ENCODE measurements around the gene PTRHD1.

DNA sequence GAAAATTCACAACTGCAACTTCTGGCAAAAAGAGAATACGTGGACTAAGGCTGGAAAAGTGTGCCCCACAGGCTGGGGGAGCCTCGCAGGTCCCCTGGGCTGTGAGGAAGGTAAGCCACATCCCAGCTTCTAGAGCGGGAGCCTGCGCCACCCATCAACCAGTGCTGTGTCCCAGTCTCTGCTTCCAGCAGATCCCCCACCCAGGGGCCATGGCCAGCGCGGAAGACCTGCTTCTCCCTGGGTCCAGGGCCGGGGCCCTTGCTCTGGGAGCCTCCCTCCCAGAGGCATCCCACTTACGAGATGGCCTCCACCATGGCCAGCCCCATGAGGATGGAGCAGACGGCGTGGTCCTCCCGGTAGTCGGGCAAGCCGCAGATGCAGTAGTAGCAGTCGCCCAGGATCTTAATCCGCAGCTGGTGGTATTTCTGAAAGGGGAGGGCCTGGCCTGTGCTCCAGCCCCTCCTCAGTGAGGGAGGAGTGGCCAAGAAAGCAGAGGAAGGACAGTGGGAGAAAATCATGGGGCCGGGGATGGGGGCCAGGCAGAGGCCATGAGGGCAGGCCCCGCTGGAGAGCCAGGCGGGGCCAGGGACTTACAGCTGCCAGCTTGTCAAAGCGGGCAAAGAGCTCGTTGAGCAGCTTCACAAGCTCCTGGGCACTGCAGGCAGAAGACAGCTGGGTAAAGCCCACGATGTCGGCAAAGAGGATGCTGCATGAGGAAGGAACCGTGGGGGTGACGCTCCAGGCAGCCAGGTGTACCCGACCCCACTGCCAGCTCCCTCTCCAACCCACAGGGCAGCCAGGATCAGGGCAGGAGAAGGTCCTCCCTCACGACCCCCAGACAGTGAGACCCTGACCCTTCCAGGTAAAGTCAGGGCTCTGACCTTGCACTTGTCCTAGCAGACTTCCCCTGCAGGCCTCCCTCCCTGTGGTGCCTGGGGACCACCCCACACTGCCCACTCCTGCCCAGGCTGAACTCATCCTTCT lies 48.1 kb upstream of the PTRHD1 start:
- TF ChIP-seq POLR2AphosphoS5 (IDR thresholded peaks at IDR 0.05; ENCODE audit: low read length) = no peak
- TF ChIP-seq, protein P1, sequence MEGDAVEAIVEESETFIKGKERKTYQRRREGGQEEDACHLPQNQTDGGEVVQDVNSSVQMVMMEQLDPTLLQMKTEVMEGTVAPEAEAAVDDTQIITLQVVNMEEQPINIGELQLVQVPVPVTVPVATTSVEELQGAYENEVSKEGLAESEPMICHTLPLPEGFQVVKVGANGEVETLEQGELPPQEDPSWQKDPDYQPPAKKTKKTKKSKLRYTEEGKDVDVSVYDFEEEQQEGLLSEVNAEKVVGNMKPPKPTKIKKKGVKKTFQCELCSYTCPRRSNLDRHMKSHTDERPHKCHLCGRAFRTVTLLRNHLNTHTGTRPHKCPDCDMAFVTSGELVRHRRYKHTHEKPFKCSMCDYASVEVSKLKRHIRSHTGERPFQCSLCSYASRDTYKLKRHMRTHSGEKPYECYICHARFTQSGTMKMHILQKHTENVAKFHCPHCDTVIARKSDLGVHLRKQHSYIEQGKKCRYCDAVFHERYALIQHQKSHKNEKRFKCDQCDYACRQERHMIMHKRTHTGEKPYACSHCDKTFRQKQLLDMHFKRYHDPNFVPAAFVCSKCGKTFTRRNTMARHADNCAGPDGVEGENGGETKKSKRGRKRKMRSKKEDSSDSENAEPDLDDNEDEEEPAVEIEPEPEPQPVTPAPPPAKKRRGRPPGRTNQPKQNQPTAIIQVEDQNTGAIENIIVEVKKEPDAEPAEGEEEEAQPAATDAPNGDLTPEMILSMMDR (IDR thresholded peaks at IDR 0.05 in 2 of 3, conservative IDR thresholded peaks at IDR 0.05 in 1 of 3; ENCODE audit: control insufficient read depth in 2 of 3, extremely low read depth in 1 of 3, insufficient read depth in 1 of 3, low read depth in 3 of 3, low read length in 3 of 3) = no peak
- TF ChIP-seq RCOR1 (conservative IDR thresholded peaks at IDR 0.05; ENCODE audit: low read depth, low read length) = no peak
- no peak for TF ChIP-seq ZNF274 (IDR thresholded peaks at IDR 0.05; ENCODE audit: insufficient read depth, insufficient read length)
- TF ChIP-seq PML (IDR thresholded peaks at IDR 0.05; ENCODE audit: low read length) = no peak
